Endothelial cell of umbilical vein (primary cell): Measurements from ENCODE around the gene KDM4B. TPM values are rescaled to one million over a fixed set of nuclear protein-coding genes. Genes with fewer than 3 reads are reported as not detected.

ENCODE experiments used
- BruUV-seq: library from RNA; stranded (reverse); fragments of 400-500 nt; replicated peaks from 2 replicates; lab custom pipeline; 2021; lab: Mats Ljungman, UMichigan
- CTCF ChIA-PET: fragments of 300-600, 350-600 bp; sonication (Branson Sonifier 250); formaldehyde crosslinking; loops from one replicate; lab custom pipeline; 2021; ENCODE audit warnings: antibody characterized with exemption, inconsistent platforms; lab: Charles Lee
- POLR2A ChIA-PET: fragments of 300-600, 350-600 bp; sonication (Branson Sonifier 250); formaldehyde crosslinking; loops from one replicate; lab custom pipeline; 2021; ENCODE audit warnings: antibody characterized with exemption, inconsistent platforms; lab: Charles Lee
- DNase-seq: peaks from one replicate; pipeline ENCODE4 v3.0.0-alpha.2; 2011; ENCODE audit warnings: low read depth, low spot score
- FAIRE-seq: peaks from 2 replicates; lab custom pipeline; 2011; peaks lifted over from hg19 to GRCh38; lab: Jason Lieb, UNC
- H2AFZ ChIP-seq: 2 replicates; pipeline ENCODE4 v1.6.0; 2012; ENCODE audit warnings: low read depth, low read length, control low read depth, inconsistent platforms
- H3K27ac ChIP-seq: 2 replicates; pipeline ENCODE4 v1.5.1; 2011; ENCODE audit warnings: low read depth, mild to moderate bottlenecking, control low read depth, low read length, moderate library complexity; ENCODE audit not compliant: insufficient read depth
- H3K27me3 ChIP-seq, 2 experiments: 2 replicates each; pipeline versions ENCODE4 v1.6.0 to v1.6.1; 2011; ENCODE audit warnings: low read length in 2 of 2, mixed read lengths in 1 of 2; ENCODE audit not compliant: control insufficient read depth in 2 of 2, insufficient read depth in 2 of 2
- H3K36me3 ChIP-seq, 2 experiments: 2 replicates in 1 of 2; 3 replicates in 1 of 2; pipeline ENCODE4 v1.5.1; 2011; ENCODE audit warnings: low read length in 2 of 2, mild to moderate bottlenecking in 1 of 2, moderate library complexity in 1 of 2; ENCODE audit not compliant: control insufficient read depth in 2 of 2, insufficient read depth in 2 of 2; ENCODE audit errors: extremely low read depth in 1 of 2
- H3K4me1 ChIP-seq: 3 replicates; pipeline ENCODE4 v1.5.1; 2011; ENCODE audit warnings: mild to moderate bottlenecking, low read length; ENCODE audit not compliant: control insufficient read depth, insufficient read depth; ENCODE audit errors: extremely low read depth
- H3K4me2 ChIP-seq: 2 replicates; pipeline ENCODE4 v1.6.1; 2011; ENCODE audit warnings: low read length, control low read depth, mixed read lengths; ENCODE audit not compliant: insufficient read depth
- H3K4me3 ChIP-seq, 3 experiments: fragments of 200-600 bp in 1 of 3; sonication (generic), shearing (Covaris generic) in 1 of 3; replicated peaks in 1 of 3; 2 replicates each; pipeline ENCODE4 v1.5.1; 2011 to 2016; ENCODE audit warnings: control low read depth in 3 of 3, low read length in 3 of 3, mild to moderate bottlenecking in 2 of 3, inconsistent platforms in 1 of 3, low read depth in 1 of 3, moderate library complexity in 1 of 3; ENCODE audit not compliant: insufficient read depth in 1 of 3
- H3K79me2 ChIP-seq: 2 replicates; pipeline ENCODE4 v1.6.0; 2012; ENCODE audit warnings: low read length, inconsistent platforms; ENCODE audit not compliant: control insufficient read depth, insufficient read depth
- H3K9ac ChIP-seq: replicated peaks from 2 replicates; pipeline ENCODE3; 2011; ENCODE audit warnings: low read length, control low read depth; ENCODE audit not compliant: insufficient read depth; ENCODE audit errors: extremely low read depth
- H3K9me1 ChIP-seq: replicated peaks from 3 replicates; pipeline ENCODE4 v1.6.0; 2011; ENCODE audit warnings: mild to moderate bottlenecking, low read length; ENCODE audit not compliant: control insufficient read depth, insufficient read depth; ENCODE audit errors: extremely low read depth
- H3K9me3 ChIP-seq: replicated peaks from 2 replicates; pipeline ENCODE4 v1.5.1; 2012; ENCODE audit warnings: low read length, inconsistent platforms; ENCODE audit not compliant: control insufficient read depth, insufficient read depth
- H4K20me1 ChIP-seq: replicated peaks from 2 replicates; pipeline ENCODE3; 2011; ENCODE audit warnings: mild to moderate bottlenecking, low read length; ENCODE audit not compliant: control insufficient read depth, insufficient read depth; ENCODE audit errors: extremely low read depth
- EZH2 ChIP-seq: IDR thresholded peaks from 2 replicates; pipeline ENCODE4 v1.6.1; 2012; ENCODE audit warnings: borderline replicate concordance, low read depth, mild to moderate bottlenecking, moderate library complexity, low read length, inconsistent platforms; ENCODE audit not compliant: severe bottlenecking
- FOS ChIP-seq: IDR thresholded peaks from 2 replicates; pipeline ENCODE4 v1.6.1; 2011; ENCODE audit warnings: mild to moderate bottlenecking, low read length, moderate library complexity, borderline replicate concordance; ENCODE audit not compliant: insufficient read depth
- GATA2 ChIP-seq: IDR thresholded peaks from 2 replicates; pipeline ENCODE4 v1.7.0; 2011; ENCODE audit warnings: low read depth, mild to moderate bottlenecking, moderate library complexity, mixed read lengths, low read length; ENCODE audit not compliant: insufficient read length, insufficient read depth
- JUN ChIP-seq: IDR thresholded peaks from 2 replicates; pipeline ENCODE4 v1.6.1; 2011; ENCODE audit warnings: borderline replicate concordance, low read depth; ENCODE audit not compliant: insufficient read length, insufficient read depth
- MYC ChIP-seq: IDR thresholded peaks from one replicate; pipeline ENCODE4 v1.6.1; 2011; ENCODE audit warnings: mild to moderate bottlenecking, low read depth, low read length
- POLR2A ChIP-seq: IDR thresholded peaks from 2 replicates; pipeline ENCODE4 v1.6.1; 2012; ENCODE audit warnings: low read depth, mild to moderate bottlenecking, control low read depth, low read length
- POLR2AphosphoS5 ChIP-seq: IDR thresholded peaks from 2 replicates; pipeline ENCODE4 v1.6.1; 2012; ENCODE audit warnings: low read depth, mild to moderate bottlenecking, control low read depth, low read length, moderate library complexity; ENCODE audit not compliant: insufficient read depth
- dilution Hi-C: fragments of 300-500 bp; cut with MboI; formaldehyde crosslinking; loops from one replicate; pipeline ENCODE4 v1.15.0; 2019; ENCODE audit warnings: low sequenced_read_pairs; ENCODE audit not compliant: extremely low pct_ligation_motif_present
- intact Hi-C: fragments of 100-400 bp; cut with micrococcal nuclease; formaldehyde crosslinking; loops from one replicate; pipeline ENCODE4 v1.10.0; 2022
- polyA plus RNA-seq, 4 experiments: library from polyadenylated mRNA; depleted of rRNA in 3 of 4; stranded (reverse) in 3 of 4; unstranded in 1 of 4; fragments of >200 nt; gene quantifications; 2 replicates each; pipeline versions ENCODE4 v1.2.1 to v1.2.3, GENCODE V29; 2011 to 2012; ENCODE audit warnings: missing spikeins in 1 of 4
- total RNA-seq: library from RNA; stranded (reverse); gene quantifications from 2 replicates; pipeline ENCODE4 v1.2.3, GENCODE V29; 2021
- TF ChIP-seq, protein P1 (sequence below), 2 donors: IDR thresholded peaks; 1 replicate in 1 of 2; 2 replicates in 1 of 2; pipeline ENCODE4 v1.5.1; 2011; ENCODE audit warnings: low read length in 2 of 2, mild to moderate bottlenecking in 2 of 2, moderate library complexity in 2 of 2, control low read depth in 1 of 2, inconsistent platforms in 1 of 2, low read depth in 1 of 2; ENCODE audit not compliant: insufficient read depth in 1 of 2; ENCODE audit errors: extremely low read depth in 1 of 2
- TF ChIP-seq, protein P2 (sequence below): IDR thresholded peaks from 2 replicates; pipeline ENCODE4 v1.6.1; 2011; ENCODE audit not compliant: insufficient read depth, insufficient read length

KDM4B gene
- total and polyA plus RNA-seq, 2 donors (not counting 3 experiments of a cell fraction or from before 2014, with no cell fraction given): 12.4 to 37.2 TPM

DNA sequence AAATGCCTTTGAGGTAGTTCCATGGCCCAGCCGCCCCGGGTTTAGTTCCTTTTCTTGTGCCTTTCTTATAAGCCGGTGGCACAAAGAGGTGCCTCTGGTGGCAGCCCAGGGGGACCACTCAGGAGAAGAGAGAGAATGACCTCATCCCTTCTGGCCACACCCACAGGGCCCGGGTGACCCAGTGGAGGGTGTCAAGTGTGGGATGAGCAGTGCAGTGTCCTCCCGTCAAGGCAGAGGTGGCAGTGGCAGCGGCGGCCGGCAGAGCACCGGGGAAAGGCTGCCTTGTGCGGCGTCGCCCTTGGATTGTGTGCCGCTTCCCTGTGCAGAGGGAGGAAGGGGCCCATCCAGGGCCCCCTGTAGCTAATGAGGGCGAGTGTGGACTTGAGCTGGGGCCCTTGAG is 47.9 kb downstream of the KDM4B start:
- no peaks in the 10 kb centered on the region for H3K27me3 ChIP-seq
- TF ChIP-seq EZH2 (no peak), POLR2AphosphoS5 (no peak), MYC (no peak), FOS (no peak), POLR2A (no peak), JUN (no peak), GATA2 (no peak)
- TF ChIP-seq, protein P1, sequence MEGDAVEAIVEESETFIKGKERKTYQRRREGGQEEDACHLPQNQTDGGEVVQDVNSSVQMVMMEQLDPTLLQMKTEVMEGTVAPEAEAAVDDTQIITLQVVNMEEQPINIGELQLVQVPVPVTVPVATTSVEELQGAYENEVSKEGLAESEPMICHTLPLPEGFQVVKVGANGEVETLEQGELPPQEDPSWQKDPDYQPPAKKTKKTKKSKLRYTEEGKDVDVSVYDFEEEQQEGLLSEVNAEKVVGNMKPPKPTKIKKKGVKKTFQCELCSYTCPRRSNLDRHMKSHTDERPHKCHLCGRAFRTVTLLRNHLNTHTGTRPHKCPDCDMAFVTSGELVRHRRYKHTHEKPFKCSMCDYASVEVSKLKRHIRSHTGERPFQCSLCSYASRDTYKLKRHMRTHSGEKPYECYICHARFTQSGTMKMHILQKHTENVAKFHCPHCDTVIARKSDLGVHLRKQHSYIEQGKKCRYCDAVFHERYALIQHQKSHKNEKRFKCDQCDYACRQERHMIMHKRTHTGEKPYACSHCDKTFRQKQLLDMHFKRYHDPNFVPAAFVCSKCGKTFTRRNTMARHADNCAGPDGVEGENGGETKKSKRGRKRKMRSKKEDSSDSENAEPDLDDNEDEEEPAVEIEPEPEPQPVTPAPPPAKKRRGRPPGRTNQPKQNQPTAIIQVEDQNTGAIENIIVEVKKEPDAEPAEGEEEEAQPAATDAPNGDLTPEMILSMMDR (IDR thresholded peaks at IDR 0.05; ENCODE audit: extremely low read depth in 1 of 2, insufficient read depth in 1 of 2, low read depth in 1 of 2, low read length in 2 of 2): no peak
- TF ChIP-seq, protein P2, sequence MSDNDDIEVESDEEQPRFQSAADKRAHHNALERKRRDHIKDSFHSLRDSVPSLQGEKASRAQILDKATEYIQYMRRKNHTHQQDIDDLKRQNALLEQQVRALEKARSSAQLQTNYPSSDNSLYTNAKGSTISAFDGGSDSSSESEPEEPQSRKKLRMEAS: no peak
- FAIRE-seq: no peak
- no peaks in the 10 kb centered on the region for H3K9me3 ChIP-seq
- ChIA-PET CTCF (interaction anchor here (1.0 to 1.7 kb wide), 2 partner anchors 14 to 15 kb away, joined by 3 to 5 read pairs; no protein-coding TSS in a partner anchor), POLR2A (interaction anchor here (0.8 kb wide), 1 partner anchor 48 kb away, joined by 3 read pairs; the partner anchor contains the start of gene KDM4B)
- no peak overlapping the region for H3K4me2 ChIP-seq
- dilution Hi-C loops: no loop called here
- intact Hi-C loops: no loop called here
- H4K20me1 ChIP-seq: no peaks in the 10 kb centered on the region
- no peaks in the 10 kb centered on the region for H3K4me1 ChIP-seq
- DNase-seq: no peak
- H3K4me3 ChIP-seq: no peak overlapping the region
- no peak overlapping the region for H3K9ac ChIP-seq
- no TSS peak for BruUV-seq
- H3K27ac ChIP-seq: no peak overlapping the region
- peaks cover 0 to 10% of the 10 kb centered on the region in 2 experiments for H3K36me3 ChIP-seq
- H3K9me1 ChIP-seq: no peaks in the 10 kb centered on the region
- H2AFZ ChIP-seq: no peak overlapping the region
- H3K79me2 ChIP-seq: peaks cover 22% of the 10 kb centered on the region
